Progenitor cell of endocrine pancreas (in vitro differentiated cells): ENCODE measurements around the gene HABP4. TPM values are rescaled to one million over a fixed set of nuclear protein-coding genes. Genes with fewer than 3 reads are reported as not detected.

Experiments used
- DNase-seq: peaks from one replicate; pipeline ENCODE4 v3.0.0; 2021; ENCODE audit warnings: low spot score; ENCODE audit not compliant: unreplicated experiment
- H3K27ac Mint-ChIP-seq: 2 replicates; pipeline ENCODE4 v1.8.0; 2021; ENCODE audit warnings: mild to moderate bottlenecking, moderate library complexity, mixed read lengths
- H3K27me3 Mint-ChIP-seq: 2 replicates; pipeline ENCODE4 v1.8.0; 2021; ENCODE audit warnings: mixed read lengths
- H3K36me3 Mint-ChIP-seq: 2 replicates; pipeline ENCODE4 v1.8.0; 2022; ENCODE audit warnings: mixed read lengths; ENCODE audit not compliant: insufficient read depth
- H3K4me1 Mint-ChIP-seq: 2 replicates; pipeline ENCODE4 v1.8.0; 2021; ENCODE audit warnings: low read depth, mixed read lengths
- H3K4me3 Mint-ChIP-seq: 2 replicates; pipeline ENCODE4 v1.8.0; 2021; ENCODE audit warnings: low read depth, mild to moderate bottlenecking, moderate library complexity, mixed read lengths
- H3K9me3 Mint-ChIP-seq: 2 replicates; pipeline ENCODE4 v1.8.0; 2021; ENCODE audit warnings: low read depth, mixed read lengths
- CTCF ChIP-seq: fragments of 200-600 bp; sonication (generic); IDR thresholded peaks from one replicate; pipeline ENCODE4 v1.5.0; 2021; ENCODE audit warnings: antibody characterized with exemption, mild to moderate bottlenecking; ENCODE audit not compliant: unreplicated experiment
- long read RNA-seq: library from polyadenylated mRNA; unstranded; transcript quantifications from one replicate; pipeline ENCODE4 v2.0.0, GENCODE V29; 2020
- total RNA-seq: library from RNA; stranded (reverse); gene quantifications from 2 replicates; pipeline ENCODE4 v1.2.1, GENCODE V29; 2021

The HABP4 gene
- 15.5 and 17.7 TPM in 2 replicates for total RNA-seq
- long read RNA-seq, partial matches to known transcripts, result 3 of 3 reads
- long read RNA-seq, other reads (novel, unspliced or antisense), result 0 of 3 reads

GRCh38 chr9:96449845-96450612, at the start of gene HABP4:
Gene HABP4, plus strand, starts transcription at chr9:96450169. Its CDS starts 111 bp downstream, at chr9:96450280.
- H3K9me3 Mint-ChIP-seq, result no peaks in the 10 kb centered on the region
- H3K4me1 Mint-ChIP-seq, result peaks cover 12% of the 10 kb centered on the region
- H3K27me3 Mint-ChIP-seq, result peaks cover 26% of the 10 kb centered on the region
- H3K36me3 Mint-ChIP-seq, result no peaks in the 10 kb centered on the region
- peak; percentile 94 for DNase-seq
- H3K27ac Mint-ChIP-seq, result peak within 1 kb of the TSS; percentile 87
- no peak for TF ChIP-seq CTCF
- peak within 1 kb of the TSS; percentile 85 for H3K4me3 Mint-ChIP-seq

GRCh38 chr9:96408409-96409280, 41.3 kb upstream of the HABP4 start:
- no peak for TF ChIP-seq CTCF
- no peaks in the 10 kb centered on the region for H3K9me3 Mint-ChIP-seq
- H3K4me1 Mint-ChIP-seq, result no peaks in the 10 kb centered on the region
- H3K4me3 Mint-ChIP-seq, result no peak overlapping the region
- H3K27me3 Mint-ChIP-seq, result no peaks in the 10 kb centered on the region
- no peak overlapping the region for H3K27ac Mint-ChIP-seq
- DNase-seq, result no peak
- peaks cover 5% of the 10 kb centered on the region for H3K36me3 Mint-ChIP-seq

GRCh38 chr9:96411129-96411838, 38.7 kb upstream of the HABP4 start:
- DNase-seq, result no peak
- Mint-ChIP-seq H3K4me1 (peaks cover 2% of the 10 kb centered on the region), H3K36me3 (peaks cover 5% of the 10 kb centered on the region), H3K4me3 (no peak overlapping the region), H3K9me3 (no peaks in the 10 kb centered on the region), H3K27me3 (no peaks in the 10 kb centered on the region), H3K27ac (no peak overlapping the region)
- TF ChIP-seq CTCF, result no peak

GRCh38 chr9:96412174-96412913, 37.6 kb upstream of the HABP4 start:
- H3K4me1 Mint-ChIP-seq, result peaks cover 9% of the 10 kb centered on the region
- H3K36me3 Mint-ChIP-seq, result peaks cover 1% of the 10 kb centered on the region
- H3K9me3 Mint-ChIP-seq, result no peaks in the 10 kb centered on the region
- no peak for TF ChIP-seq CTCF
- H3K27me3 Mint-ChIP-seq, result no peaks in the 10 kb centered on the region
- no peak overlapping the region for H3K27ac Mint-ChIP-seq
- no peak for DNase-seq
- no peak overlapping the region for H3K4me3 Mint-ChIP-seq
